ENCODE data around the gene HP1BP3. TPM values are rescaled to one million over a fixed set of nuclear protein-coding genes. Genes with fewer than 3 reads are reported as not detected.
A peak's percentile ranks its signal among the peaks of the same experiment; 100 is the strongest.

Gene HP1BP3
- total RNA-seq, 2 experiments from 2014 or later, result 219 to 224 TPM

- ATAC-seq (no peak), DNase-seq (no peak)
- Mint-ChIP-seq H3K9me3 (no peaks in the 10 kb centered on the region), H3K4me1 (ENCODE audit: low read depth) (peaks cover 11% of the 10 kb centered on the region), H3K4me3 (no peak overlapping the region), H3K36me3 (ENCODE audit: low read depth) (peaks cover 18% of the 10 kb centered on the region), H3K27ac (no peak overlapping the region), H3K27me3 (peaks cover 9% of the 10 kb centered on the region)
- TF ChIP-seq CTCF (IDR thresholded peaks at IDR 0.05), result no peak
- intact Hi-C loops (cut with micrococcal nuclease), result no loop called here
- POLR2A ChIA-PET, result interaction anchor here (0.6 to 1.1 kb wide), 2 partner anchors 50 to 470 kb away, joined by 3 read pairs; no protein-coding TSS in a partner anchor
- CTCF ChIA-PET, result no interaction called here
Observed at GRCh38 chr1:20735581-20736111, 51.5 kb downstream of the HP1BP3 start.

DNA sequence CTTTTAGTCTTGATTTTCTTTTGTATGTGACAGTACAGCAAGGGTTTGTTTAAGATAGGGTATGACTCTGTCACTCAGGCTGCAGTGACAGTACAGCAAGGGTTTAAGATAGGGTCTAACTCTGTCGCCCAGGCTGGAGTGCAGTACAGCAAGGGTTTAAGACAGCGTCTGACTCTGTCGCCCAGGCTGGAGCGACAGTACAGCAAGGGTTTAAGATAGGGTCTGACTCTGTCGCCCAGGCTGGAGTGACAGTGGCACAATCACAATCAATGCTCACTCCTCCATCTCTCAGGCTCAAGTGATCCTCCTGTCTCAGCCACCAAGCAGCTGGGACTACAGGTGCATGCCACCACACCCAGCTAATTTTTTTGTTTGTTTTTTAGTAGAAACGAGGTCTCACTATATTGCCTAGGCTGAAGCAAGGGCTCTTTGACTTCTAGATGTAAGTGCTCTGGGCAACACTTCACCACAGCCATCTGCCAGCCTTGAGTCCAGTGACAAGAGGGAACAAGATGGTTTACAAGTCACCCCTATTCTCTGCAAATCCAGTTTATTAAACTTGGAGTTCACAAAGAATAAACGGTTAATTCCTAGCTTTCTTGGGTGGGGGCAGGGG is 53.6 kb downstream of the HP1BP3 start:
- intact Hi-C loops (cut with micrococcal nuclease), result no loop called here
- Mint-ChIP-seq H3K9me3 (no peaks in the 10 kb centered on the region), H3K36me3 (ENCODE audit: low read depth) (peaks cover 11% of the 10 kb centered on the region), H3K27ac (peak overlapping the region; percentile 15), H3K4me1 (ENCODE audit: low read depth) (peaks cover 15% of the 10 kb centered on the region), H3K27me3 (peaks cover 21% of the 10 kb centered on the region), H3K4me3 (peak overlapping the region; percentile 79)
- no peak for TF ChIP-seq CTCF (IDR thresholded peaks at IDR 0.05)
- POLR2A ChIA-PET, result interaction anchor here (1.1 to 2.4 kb wide), 3 partner anchors 11 to 52 kb away, joined by 3 to 10 read pairs (median 3); no protein-coding TSS in a partner anchor
- CTCF ChIA-PET, result interaction anchor here (0.9 to 2.7 kb wide), 4 partner anchors 20 to 73 kb away, joined by 3 to 18 read pairs (median 4); partner anchors contain the start of gene DDOST
- ATAC-seq (no peak), DNase-seq (no peak)

DNA sequence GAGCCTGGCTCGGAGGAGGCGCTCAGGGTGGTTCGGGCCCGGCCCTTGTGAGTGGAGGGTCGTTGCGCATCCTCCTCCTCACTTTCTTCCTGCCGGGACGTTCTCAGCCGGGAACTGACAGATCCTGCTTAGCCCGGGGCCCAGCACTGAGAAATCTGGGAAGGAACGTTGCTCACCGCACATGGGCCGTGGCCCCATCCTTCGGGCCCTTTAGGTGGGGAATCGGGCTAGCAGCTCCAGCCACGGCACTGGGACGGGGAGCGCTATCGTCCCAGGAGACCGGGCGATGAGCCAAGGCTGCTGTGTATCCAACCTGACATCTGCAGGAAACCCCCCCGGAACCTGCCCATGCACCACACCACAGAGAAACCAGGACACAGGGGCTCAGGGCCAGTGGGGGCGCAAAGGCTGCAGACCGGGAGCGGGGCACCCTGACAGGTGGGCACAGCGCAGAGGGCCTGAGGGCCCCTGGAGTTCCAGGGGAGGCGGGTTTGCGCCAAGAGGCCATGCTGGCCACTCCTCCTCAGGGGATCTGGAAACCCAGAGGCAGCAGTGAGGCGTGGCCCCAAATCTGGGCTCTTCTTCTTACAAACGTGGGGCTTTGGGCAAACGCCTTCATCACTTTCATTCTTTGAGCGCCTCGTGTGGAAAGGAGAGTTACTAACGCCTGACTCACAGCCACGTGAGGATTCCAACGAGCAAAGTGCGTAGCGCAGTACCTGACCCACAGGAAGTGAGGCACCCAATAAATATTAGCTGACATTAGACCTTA is 54.3 kb downstream of the HP1BP3 start, which contains the start of gene SH2D5:
TSS of gene SH2D5 (minus strand) at position 116 of the 772 bp plus-strand sequence. CDS start 4,659 bp downstream, outside the sequence.
- TF ChIP-seq CTCF (IDR thresholded peaks at IDR 0.05), result peak; percentile 42
- peaks cover 26% of the 10 kb centered on the region for H3K27me3 Mint-ChIP-seq
- peak within 1 kb of the TSS; percentile 66 for H3K27ac Mint-ChIP-seq
- ChIA-PET POLR2A (interaction anchor here (0.7 to 2.4 kb wide), 3 partner anchors 23 to 53 kb away, joined by 3 to 10 read pairs (median 3); no protein-coding TSS in a partner anchor), CTCF (interaction anchor here (1.5 to 2.7 kb wide), 2 partner anchors 37 to 462 kb away, joined by 4 to 18 read pairs; no protein-coding TSS in a partner anchor)
- H3K4me3 Mint-ChIP-seq, result peak within 1 kb of the TSS; percentile 79
- H3K9me3 Mint-ChIP-seq, result no peaks in the 10 kb centered on the region
- DNase-seq, result peak; percentile 90
- peaks cover 8% of the 10 kb centered on the region for H3K36me3 Mint-ChIP-seq (ENCODE audit: low read depth)
- ATAC-seq, result peak; percentile 81
- peaks cover 15% of the 10 kb centered on the region for H3K4me1 Mint-ChIP-seq (ENCODE audit: low read depth)
- intact Hi-C loops (cut with micrococcal nuclease), result no loop called here

GRCh38 chr1:20732071-20732587 is 55.0 kb downstream of the HP1BP3 start:
- Mint-ChIP-seq H3K4me1 (ENCODE audit: low read depth) (peaks cover 15% of the 10 kb centered on the region), H3K27ac (peak overlapping the region; percentile 66), H3K4me3 (peak overlapping the region; percentile 79), H3K9me3 (no peaks in the 10 kb centered on the region), H3K27me3 (peaks cover 26% of the 10 kb centered on the region), H3K36me3 (ENCODE audit: low read depth) (peaks cover 4% of the 10 kb centered on the region)
- POLR2A ChIA-PET, result interaction anchor here (0.7 to 2.4 kb wide), 2 partner anchors 39 to 54 kb away, joined by 3 to 10 read pairs; no protein-coding TSS in a partner anchor
- CTCF ChIA-PET, result interaction anchor here (1.5 to 2.7 kb wide), 2 partner anchors 36 to 463 kb away, joined by 4 to 18 read pairs; no protein-coding TSS in a partner anchor
- ATAC-seq (peak; percentile 68), DNase-seq (peak; percentile 72)
- no peak for TF ChIP-seq CTCF (IDR thresholded peaks at IDR 0.05)
- intact Hi-C loops (cut with micrococcal nuclease), result no loop called here
